ENCODE measurements around the gene SCP2.

SCP2 gene

GRCh38 chr1:53068314-53069099, 141.4 kb downstream of the SCP2 start:
- no peak for DNase-seq (ENCODE audit: low read depth)

GRCh38 chr1:53069265-53069662, 142.2 kb downstream of the SCP2 start:
- no peak for DNase-seq (ENCODE audit: low read depth)

GRCh38 chr1:53069663-53070327, 142.7 kb downstream of the SCP2 start:
- no peak for DNase-seq (ENCODE audit: low read depth)

GRCh38 chr1:53070621-53071020, 143.5 kb downstream of the SCP2 start:
- no peak for DNase-seq (ENCODE audit: low read depth)

GRCh38 chr1:53071167-53071865, 144.2 kb downstream of the SCP2 start:
- no peak for DNase-seq (ENCODE audit: low read depth)

- DNase-seq (ENCODE audit: low read depth): no peak
Measured at GRCh38 chr1:53071915-53072314, 144.8 kb downstream of the SCP2 start.

GRCh38 chr1:53073287-53073686, 146.2 kb downstream of the SCP2 start:
- DNase-seq (ENCODE audit: low read depth): no peak

GRCh38 chr1:53073868-53074311, 146.8 kb downstream of the SCP2 start:
- no peak for DNase-seq (ENCODE audit: low read depth)

GRCh38 chr1:53074313-53075154, 147.5 kb downstream of the SCP2 start:
- DNase-seq (ENCODE audit: low read depth): no peak

GRCh38 chr1:53075206-53075605, 148.1 kb downstream of the SCP2 start:
- DNase-seq (ENCODE audit: low read depth): no peak

GRCh38 chr1:53075761-53076163, 148.7 kb downstream of the SCP2 start:
- no peak for DNase-seq (ENCODE audit: low read depth)

- no peak for DNase-seq (ENCODE audit: low read depth)
Measured at GRCh38 chr1:53076165-53076564, 149.1 kb downstream of the SCP2 start.

- DNase-seq (ENCODE audit: low read depth): no peak
Measured at GRCh38 chr1:53076721-53077598, 149.9 kb downstream of the SCP2 start.

GRCh38 chr1:53077599-53077965, 150.5 kb downstream of the SCP2 start:
- no peak for DNase-seq (ENCODE audit: low read depth)

- no peak for DNase-seq (ENCODE audit: low read depth)
Measured at GRCh38 chr1:53078333-53079101, 151.4 kb downstream of the SCP2 start.

- no peak for DNase-seq (ENCODE audit: low read depth)
Measured at GRCh38 chr1:53079251-53079650, 152.2 kb downstream of the SCP2 start.

GRCh38 chr1:53080041-53080440, 153.0 kb downstream of the SCP2 start:
- DNase-seq (ENCODE audit: low read depth): no peak

GRCh38 chr1:53080769-53081168, 153.7 kb downstream of the SCP2 start:
- DNase-seq (ENCODE audit: low read depth): no peak

- no peak for DNase-seq (ENCODE audit: low read depth)
Measured at GRCh38 chr1:53081384-53082066, 154.4 kb downstream of the SCP2 start.

Data from iris pigment epithelial cell (primary cell).